Measurements from ENCODE around the gene ANKRD65. TPM values are rescaled to one million over a fixed set of nuclear protein-coding genes. Genes with fewer than 3 reads are reported as not detected.
A peak's percentile ranks its signal among the peaks of the same experiment; 100 is the strongest.

Gene ANKRD65
- total RNA-seq, 1 experiment from 2014 or later, result 3.2 TPM

GRCh38 chr1:1400576-1401456 lies 20.3 kb downstream of the ANKRD65 start:
- Histone ChIP-seq H3K4me3 (ENCODE audit: low read depth, low read length) (peak overlapping the region; percentile 94), H3K9me3 (no peaks in the 10 kb centered on the region), H3K36me3 (ENCODE audit: control insufficient read depth, insufficient read depth, low read length) (peaks cover 4% of the 10 kb centered on the region; the same call in 1 of the 2 replicates), H3K4me1 (peaks cover 22% of the 10 kb centered on the region), H3K27me3 (replicated peaks; ENCODE audit: control insufficient read depth, insufficient read depth, low read length) (no peaks in the 10 kb centered on the region)
- intact Hi-C loops (cut with micrococcal nuclease; ENCODE audit: unreplicated experiment), result no loop called here
- Mint-ChIP-seq H3K9me3 (ENCODE audit: unreplicated experiment) (no peaks in the 10 kb centered on the region), H3K36me3 (ENCODE audit: insufficient read depth, unreplicated experiment) (peaks cover 85% of the 10 kb centered on the region), H3K27me3 (ENCODE audit: insufficient read depth, unreplicated experiment) (no peaks in the 10 kb centered on the region), H3K27ac (ENCODE audit: unreplicated experiment) (peak overlapping the region; percentile 93), H3K4me3 (ENCODE audit: unreplicated experiment) (peak overlapping the region; percentile 86), H3K4me1 (ENCODE audit: low read depth, unreplicated experiment) (peaks cover 12% of the 10 kb centered on the region)
- ChIA-PET CTCF (interaction anchor here (0.5 to 1.2 kb wide), 2 partner anchors 102 to 105 kb away, joined by 3 to 4 read pairs; no protein-coding TSS in a partner anchor), POLR2A (no interaction called here)
- no TSS peak for BruUV-seq (replicated peaks)
- no peak for DNase-seq
- no peak for TF ChIP-seq CTCF (IDR thresholded peaks at IDR 0.05; ENCODE audit: insufficient read depth in 1 of 2, low read depth in 1 of 2, low read length in 1 of 2, severe bottlenecking in 1 of 2, unreplicated experiment in 1 of 2)

- peaks cover 12% of the 10 kb centered on the region for H3K4me1 Mint-ChIP-seq (ENCODE audit: low read depth, unreplicated experiment)
- Histone ChIP-seq H3K36me3 (ENCODE audit: control insufficient read depth, insufficient read depth, low read length) (peaks cover 2% of the 10 kb centered on the region; the same call in 1 of the 2 replicates), H3K4me3 (ENCODE audit: low read depth, low read length) (peak overlapping the region; percentile 94), H3K27me3 (replicated peaks; ENCODE audit: control insufficient read depth, insufficient read depth, low read length) (no peaks in the 10 kb centered on the region), H3K9me3 (no peaks in the 10 kb centered on the region), H3K4me1 (peaks cover 22% of the 10 kb centered on the region)
- peaks cover 86% of the 10 kb centered on the region for H3K36me3 Mint-ChIP-seq (ENCODE audit: insufficient read depth, unreplicated experiment)
- intact Hi-C loops (cut with micrococcal nuclease; ENCODE audit: unreplicated experiment), result loop anchor here (2.0 to 5.0 kb wide), 2 partner anchors 32 to 41 kb away; no protein-coding TSS in a partner anchor
- no peaks in the 10 kb centered on the region for H3K27me3 Mint-ChIP-seq (ENCODE audit: insufficient read depth, unreplicated experiment)
- peak overlapping the region; percentile 93 for H3K27ac Mint-ChIP-seq (ENCODE audit: unreplicated experiment)
- POLR2A ChIA-PET, result interaction anchor here (1.6 kb wide), 1 partner anchor 36 kb away, joined by 4 read pairs; the partner anchor contains the start of gene VWA1
- H3K4me3 Mint-ChIP-seq (ENCODE audit: unreplicated experiment), result peak overlapping the region; percentile 86
- BruUV-seq (replicated peaks), result TSS peak; percentile 58
- CTCF ChIA-PET, result interaction anchor here (0.5 to 1.2 kb wide), 2 partner anchors 103 to 106 kb away, joined by 3 to 4 read pairs; no protein-coding TSS in a partner anchor
- H3K9me3 Mint-ChIP-seq (ENCODE audit: unreplicated experiment), result no peaks in the 10 kb centered on the region
- no peak for TF ChIP-seq CTCF (IDR thresholded peaks at IDR 0.05; ENCODE audit: insufficient read depth in 1 of 2, low read depth in 1 of 2, low read length in 1 of 2, severe bottlenecking in 1 of 2, unreplicated experiment in 1 of 2)
- DNase-seq, result peak in 1 of 2 experiments; percentile 37
These were observed 21.1 kb downstream of the ANKRD65 start for GRCh38 chr1:1399872-1400575.
